COR-L47 (cell line): ENCODE results near the gene FAM13A.
"Not testable (repeated sequence)": the region's sequence is repeated elsewhere in the genome, so short reads cannot be mapped to it uniquely, and the experiment has no call there.

Experiments
- DNase-seq: peaks from one replicate; lab custom pipeline; 2025; lab: John Stamatoyannopoulos, UW

Gene FAM13A

DNA sequence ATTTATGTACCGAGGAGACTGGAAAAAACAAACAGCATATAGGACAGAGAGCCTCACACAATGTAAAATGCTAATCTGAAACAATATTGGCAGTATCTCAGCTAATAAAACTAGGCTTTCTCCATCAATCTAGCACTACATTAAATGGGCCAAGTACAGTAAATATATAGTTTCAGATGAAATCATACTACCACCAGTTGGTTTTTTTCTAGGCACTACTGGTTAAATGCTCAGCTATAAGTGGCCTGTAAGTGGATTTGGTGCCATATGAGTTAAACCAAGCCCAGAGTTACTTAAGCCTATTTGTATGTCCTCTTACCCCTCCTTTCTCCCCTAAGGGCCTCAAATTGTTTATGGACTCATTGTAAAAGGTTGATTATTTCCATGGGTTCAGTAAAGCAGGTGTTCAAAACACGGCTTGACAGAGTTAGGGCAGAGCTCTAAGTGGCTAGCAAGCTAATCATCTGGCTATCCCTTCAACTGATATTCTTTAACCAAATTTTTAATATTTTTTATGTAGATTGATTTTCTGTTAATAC is 57.5 kb downstream of the FAM13A start:
- DNase-seq, result no peak

DNA sequence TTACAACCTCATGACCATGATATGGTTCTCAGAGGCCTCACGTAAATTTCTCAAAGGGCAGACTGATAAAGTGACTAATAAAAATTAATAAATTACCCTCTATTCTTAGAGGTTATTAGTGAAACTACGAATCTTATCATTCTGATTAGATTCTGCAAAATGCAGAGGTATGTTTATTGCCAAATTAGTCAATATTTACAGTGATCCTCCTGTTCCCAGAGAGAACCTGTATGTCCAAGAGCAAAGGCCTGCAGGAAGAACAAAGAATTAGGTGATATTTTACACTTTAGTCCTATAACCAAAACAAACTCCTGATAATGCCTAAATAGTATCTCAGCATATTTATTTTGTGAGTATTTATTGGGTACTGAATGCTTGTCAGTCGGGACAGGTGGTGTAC is 58.1 kb downstream of the FAM13A start:
- DNase-seq, result no peak

DNA sequence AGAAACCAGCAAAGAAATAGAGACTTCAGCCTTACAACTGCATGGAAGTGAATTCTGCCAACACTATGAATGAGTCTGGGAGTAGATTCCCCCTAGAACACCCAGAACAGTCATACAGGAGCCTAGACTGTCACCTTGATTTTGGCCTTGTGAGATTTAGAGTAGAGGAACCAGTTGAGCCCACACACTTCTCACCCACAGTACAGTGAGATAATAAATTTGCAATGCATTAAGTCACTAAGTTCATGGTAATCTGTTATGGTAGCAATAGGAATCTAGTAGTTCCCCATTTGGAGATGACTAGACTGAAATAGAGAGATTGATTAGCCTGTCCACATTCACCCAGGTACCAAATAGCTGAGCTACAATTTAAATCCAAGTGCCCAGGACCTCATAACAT is 59.0 kb downstream of the FAM13A start:
- no peak for DNase-seq

DNA sequence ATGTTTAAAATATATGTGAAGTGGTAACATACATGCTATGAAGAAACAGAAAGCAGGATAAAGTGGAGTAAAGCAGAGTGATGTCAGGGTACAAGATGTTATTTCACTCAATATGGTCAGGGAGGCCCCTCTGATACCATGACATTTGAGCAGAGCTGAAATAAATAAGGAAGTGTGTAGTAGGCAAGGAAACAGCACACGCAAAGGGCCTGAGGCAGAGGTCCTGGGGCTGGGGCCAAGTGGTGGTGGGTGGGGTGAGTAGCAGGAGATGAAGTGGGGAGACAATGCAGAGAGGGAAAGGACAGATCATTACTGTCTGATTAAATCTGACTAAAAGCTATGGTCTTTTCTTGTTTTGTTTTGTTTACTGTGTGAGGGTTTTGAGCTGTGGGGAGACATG is 61.1 kb downstream of the FAM13A start:
- no peak for DNase-seq

DNA sequence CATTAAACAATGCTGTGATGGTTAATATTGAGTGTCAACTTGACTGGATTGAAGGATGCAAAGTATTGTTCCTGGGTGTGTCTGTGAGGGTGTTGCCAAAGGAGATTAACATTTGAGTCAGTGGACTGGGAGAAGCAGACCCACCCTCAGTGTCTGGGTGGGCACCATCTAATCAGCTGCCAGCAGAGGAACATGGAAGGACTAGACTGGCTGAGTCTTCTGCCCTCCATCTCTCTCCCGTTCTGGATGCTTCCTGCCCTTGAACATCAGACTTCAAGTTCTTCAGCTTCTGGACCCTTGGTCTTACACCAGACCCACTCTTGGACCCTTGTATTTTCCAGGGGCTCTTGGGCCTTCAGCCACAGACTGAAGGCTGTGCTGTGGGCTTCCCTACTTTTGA is 61.7 kb downstream of the FAM13A start:
- DNase-seq, result not testable (repeated sequence)

DNA sequence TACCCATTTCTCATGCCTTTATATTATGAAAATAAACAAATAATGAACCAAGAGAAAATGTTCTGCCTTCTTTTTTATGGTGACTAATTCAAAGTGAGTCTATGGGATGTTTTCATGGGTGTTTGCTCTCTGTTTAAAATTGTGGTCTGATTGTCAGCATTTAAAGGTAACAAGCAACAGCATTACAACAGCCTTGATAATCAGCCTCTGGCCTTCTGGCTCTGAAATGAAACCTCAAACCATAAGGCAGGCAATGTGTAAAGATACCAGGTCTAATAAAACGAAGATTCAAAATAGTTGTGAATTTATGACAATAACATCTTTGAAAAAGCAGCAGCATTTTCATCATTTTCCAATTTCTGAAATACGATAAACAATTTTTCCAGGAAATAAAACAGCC is 63.7 kb downstream of the FAM13A start:
- DNase-seq, result no peak

DNA sequence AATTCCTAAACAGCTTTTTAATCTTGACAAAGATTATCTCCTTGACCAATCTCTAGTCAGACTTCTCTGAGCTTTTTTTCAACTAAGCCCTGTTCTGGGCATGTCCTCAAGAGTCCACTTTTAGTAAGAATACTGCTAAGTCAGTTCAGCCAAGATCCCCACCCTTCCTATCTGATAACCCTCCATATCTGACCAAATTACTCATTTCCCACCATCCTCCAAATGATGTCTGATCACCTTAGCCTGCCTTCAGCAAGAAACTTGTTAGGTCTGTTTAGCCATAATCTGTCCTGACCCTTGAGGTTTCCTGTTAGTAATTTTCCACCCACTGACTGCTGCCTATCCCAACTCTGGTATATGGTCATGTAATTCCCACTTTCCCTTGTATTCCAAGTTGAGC is 65.2 kb downstream of the FAM13A start:
- DNase-seq, result no peak

DNA sequence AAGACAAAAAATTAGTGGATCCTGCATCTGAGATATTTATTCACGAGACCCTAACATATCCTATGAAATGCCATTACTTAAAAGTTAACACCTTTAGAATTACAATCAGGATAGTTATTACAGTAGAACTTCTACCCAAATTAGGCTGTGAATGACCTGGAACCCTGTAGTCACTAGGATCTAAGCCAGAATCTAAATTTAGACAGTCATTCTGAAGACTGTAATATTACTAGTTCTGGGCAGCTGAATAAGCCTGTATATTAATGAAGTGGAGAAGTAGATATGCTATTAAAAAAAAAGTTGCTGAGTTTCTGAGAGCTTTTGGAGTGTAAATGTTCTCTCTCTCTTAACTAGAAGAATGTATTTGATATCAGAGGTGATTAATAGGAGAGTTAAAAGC is 67.0 kb downstream of the FAM13A start:
- DNase-seq, result no peak

DNA sequence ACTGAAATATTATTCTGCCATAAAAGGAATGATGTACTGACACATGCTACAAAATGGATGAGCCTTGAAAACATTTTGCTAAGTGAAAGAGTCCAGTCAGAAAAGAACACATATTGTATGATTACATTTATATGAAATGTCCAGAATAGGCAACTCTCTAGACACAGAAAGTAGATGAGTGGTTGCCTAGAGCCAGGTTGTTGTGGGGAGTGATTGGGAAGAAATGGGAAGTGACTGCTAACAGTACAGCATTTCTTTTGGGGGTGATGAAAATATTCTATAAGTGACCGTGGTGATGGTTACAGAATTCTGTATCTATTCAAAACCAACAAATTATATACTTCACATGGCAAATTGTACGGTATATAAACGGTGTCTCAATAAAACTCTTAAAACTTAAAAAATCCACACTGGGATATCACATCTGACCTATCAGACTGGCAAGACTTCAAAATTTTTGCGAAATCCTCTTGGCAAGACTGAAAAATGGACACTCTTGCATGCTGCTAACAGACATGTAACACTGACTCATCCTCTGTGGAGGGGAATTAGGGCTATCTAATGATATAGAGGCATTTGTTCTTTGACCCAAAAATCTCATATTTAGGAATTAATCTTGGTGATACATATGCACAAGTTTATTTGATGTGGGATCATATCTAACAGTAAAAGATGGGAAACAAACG is 71.8 kb downstream of the FAM13A start:
- DNase-seq, result no peak

DNA sequence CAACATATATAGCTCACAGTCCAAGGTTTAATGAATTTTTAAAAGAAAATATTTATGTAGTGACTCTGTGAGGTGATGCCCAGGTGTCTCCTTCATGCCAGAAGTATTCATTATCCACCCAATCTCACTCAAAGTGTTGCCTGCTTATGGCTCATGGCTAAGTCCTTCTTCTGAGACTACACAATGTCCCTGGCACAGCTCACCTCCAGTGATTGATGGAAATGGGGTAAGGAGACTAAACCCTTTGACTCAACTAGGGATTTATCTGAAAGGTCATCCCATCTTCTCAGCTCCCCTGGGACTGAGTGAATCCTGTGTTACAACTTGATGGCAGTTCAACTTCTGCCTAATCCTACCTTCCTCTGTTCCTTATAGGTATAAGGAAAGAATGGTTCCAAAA is 74.2 kb downstream of the FAM13A start:
- no peak for DNase-seq

DNA sequence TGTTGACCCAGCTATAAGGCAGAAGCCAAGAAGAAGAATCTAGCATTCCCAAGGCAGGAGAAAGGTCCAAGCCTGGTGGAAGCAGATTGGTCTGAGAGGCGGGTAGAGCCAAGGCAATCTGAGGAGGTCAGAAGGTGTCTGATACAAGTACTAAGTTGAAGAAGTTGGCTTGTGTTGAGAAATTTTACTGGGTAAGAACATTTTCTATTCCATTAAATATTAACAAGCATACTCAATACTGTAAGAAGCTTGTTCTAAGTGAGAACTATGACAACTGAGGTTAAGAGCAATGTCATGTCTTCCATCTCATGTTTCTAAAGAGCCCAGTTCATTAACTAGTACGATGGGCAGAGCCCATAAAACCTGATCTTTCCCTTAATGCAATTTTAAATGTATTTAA is 75.0 kb downstream of the FAM13A start:
- no peak for DNase-seq

DNA sequence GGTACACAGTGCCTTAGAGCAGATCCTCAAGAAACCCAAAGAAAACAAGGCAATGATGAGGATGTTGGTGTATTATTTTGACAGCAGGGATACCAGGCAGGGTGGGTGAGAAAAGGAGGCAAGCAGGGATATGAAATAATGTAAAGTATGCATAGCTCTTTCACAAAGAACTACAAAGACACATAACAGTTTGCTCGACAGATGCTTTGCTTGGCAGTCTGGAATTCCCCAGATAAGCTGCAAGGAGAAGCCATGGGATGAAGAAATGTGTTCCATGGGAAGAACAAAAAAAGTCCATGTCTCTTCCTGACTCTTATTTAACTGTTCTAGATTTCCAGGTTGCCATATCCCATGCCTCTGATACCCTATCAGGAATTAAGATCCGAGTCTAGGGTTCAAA is 75.4 kb downstream of the FAM13A start:
- DNase-seq, result no peak

DNA sequence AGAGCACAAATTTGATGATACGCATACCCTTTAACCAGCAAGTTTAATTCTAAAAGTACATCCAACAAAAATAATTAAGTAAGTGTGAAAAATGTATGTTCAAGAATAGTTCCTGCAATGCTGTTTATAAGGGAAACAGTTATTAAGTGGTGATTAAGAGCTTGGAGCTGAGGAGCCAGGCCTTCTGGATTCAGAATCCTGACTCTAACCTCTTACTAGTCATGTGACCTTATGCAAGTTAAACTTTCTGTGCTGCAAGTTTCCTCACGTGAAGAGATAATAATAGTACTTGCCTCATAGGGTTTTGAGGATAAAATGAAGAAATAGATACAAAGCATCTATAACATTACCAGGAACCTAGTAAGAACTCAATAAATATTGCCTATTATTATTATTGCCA is 77.7 kb downstream of the FAM13A start:
- no peak for DNase-seq

DNA sequence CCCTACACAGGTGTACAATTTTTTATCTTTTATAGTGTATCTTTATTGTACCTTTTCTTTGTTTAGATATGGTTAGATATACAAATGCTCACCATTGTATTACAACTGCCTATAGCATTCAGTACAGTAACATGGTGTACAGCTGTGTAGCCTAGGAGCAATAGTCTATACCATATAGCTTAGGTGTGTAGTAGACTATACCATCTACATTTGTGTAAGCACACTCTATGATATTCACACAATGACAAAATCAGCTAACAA is 80.3 kb downstream of the FAM13A start:
- no peak for DNase-seq

DNA sequence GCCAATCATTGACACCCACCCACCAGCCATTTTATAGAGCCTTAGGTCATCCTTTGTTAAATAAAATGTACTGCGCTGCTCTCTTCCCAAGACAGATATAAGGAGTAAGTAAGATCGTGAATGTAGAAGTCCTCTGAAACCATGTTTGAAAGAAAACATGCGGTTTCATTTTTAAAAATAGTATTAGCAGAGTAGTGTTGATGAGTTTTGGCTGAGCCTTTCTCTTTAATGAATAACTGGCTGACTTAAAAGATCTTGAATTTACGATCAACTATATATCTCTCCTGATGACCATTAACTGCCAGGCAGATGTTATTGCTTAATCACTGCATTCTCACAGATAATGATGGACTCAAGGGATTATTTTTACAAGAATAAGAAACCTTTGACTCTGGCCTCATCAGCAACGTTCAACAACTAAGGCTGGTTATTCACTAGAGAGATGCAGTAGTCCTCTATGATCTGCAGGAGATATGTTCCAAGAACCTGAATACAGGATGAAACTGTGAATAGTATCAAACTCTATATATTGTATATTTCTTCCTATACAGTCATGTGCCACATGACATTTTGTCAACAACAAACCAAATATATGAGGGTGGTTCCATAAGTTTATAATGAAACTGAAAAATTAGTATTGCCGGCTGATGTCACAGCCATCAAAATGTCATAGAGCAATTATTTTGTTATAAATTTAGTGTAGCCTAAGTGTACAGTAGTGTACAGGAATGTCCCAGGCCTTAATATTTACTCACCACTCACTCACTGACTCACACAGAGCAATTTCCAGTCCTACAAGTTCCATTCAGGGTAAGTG is 80.8 kb downstream of the FAM13A start:
- no peak for DNase-seq

DNA sequence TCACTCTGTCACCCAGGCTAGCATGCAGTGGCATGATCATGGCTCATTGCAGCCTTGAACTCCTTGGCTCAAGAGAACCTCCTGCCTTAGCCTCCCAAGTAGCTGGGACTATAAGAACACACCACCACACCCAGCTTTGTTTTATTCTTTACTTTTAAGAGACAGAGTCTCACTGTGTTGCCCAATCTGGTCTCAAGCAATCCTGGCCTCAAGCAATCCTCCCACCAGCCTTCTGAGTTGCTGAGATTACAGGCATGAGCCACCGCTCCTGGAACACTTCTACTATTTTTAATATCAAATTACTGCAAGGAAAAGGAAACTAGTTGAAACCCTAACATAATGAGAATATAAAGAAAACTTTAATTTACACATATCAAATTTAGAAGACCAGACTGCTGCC is 85.4 kb downstream of the FAM13A start:
- DNase-seq, result no peak

DNA sequence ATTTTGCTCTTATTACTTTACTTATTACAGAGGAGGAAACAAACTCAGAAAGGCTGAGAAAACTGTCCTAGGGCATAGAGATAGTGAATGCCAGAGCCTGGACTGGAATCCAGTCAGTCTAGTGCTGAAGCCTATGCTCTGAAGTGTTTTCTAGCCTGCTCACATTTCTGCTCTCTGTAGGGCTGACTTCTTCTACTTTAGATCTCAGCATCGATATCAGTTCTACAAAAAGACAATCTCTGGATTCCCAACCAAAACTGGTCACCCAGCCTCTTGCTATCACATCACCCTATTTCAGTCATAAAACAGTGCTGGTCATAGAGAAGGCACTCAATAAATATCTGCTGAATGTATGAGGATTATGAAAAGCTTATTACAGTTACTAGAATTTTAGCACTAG is 87.2 kb downstream of the FAM13A start:
- no peak for DNase-seq

DNA sequence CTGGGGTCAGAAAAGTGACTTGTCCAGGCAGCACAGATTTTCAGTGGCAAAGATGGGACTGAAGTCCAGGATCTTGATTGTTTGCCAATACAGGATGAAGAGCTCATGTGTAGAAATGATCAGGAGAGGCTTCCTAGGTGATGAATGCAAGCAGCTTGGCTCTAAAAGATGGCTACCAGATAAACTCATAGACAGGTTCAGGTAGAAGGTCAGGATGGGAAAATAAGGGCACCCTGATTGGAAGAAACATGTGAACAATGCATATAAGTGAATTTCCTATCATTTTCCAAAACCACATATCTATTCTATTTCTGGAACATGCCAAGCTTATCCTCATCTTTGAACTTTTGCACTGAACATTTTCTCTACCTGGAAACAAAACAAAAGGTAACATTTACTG is 87.7 kb downstream of the FAM13A start:
- DNase-seq, result no peak

DNA sequence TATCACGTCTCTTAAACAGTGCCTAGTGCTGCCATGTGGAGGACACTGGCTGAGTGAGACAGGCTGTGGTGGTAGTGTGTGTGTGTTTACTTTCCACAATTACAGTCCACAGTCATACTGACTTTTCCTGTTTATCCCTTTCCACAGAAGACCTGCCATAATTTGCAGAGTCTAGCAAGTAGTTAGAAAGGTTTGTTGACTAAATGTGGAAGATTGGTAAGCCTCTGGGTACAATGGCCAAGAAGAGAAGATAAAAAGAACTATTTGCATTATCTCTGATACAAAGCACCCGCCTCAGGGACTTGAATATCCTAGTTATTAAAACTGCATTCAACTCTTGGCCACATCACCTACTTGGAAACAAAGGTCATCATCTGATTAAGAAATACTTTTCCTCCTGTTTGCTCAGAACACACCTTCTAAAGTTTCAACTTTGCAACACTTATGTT is 89.1 kb downstream of the FAM13A start:
- peak; percentile 24 for DNase-seq

DNA sequence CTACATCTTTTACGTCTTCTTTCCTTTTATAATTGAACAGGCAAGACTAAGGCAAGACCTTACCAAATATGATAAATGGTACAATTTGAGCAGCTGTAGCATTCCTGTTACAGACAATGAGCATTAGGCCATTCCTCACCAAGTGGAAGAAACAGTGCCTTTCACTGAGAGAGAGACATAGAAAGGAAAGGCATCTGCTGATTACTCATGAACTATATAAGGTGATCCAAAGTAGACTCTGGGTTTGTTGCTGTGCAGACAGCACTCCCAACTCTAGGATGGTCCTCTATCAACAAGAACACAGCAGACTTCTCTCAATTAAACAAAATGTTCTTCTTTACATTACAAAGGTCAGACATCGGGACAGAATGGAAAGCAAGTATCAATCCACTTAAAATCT is 91.9 kb downstream of the FAM13A start:
- DNase-seq, result no peak

DNA sequence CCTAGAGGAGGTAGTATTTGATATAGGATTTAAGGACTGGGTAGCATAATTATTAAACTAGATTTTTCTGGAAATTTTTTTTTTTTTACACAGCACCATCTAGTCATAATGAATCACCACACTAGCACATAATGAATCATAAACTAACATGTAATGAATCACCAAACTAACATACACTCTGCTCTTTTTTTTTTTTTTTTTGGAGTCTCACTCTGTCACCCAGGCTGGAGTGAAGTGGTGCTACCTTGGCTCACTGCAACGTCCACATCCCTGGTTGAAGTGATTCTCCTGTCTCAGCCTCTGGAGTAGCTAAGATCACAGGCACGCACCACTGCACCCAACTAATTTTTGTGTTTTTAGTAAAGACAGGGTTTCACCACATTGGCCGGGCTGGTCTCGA is 92.5 kb downstream of the FAM13A start:
- DNase-seq, result no peak

DNA sequence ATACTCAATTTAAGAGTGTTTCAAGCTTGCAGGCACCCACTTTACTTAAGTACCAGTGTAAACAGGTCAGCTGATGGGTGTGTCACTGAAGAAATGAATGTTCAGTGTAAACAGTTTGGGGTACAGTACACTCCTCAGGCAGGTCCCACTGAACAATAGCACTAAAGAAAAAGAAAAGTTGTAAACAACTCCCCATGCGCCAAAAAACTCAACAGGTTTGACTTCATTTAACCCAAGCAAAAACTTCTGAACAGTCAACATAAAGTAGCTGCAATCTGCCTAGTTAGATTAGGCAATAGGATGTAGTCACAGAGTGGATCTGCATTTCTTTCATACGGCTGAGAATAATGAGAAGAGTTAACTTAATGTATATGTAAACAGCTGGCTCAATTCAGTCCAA is 93.2 kb downstream of the FAM13A start:
- DNase-seq, result no peak

DNA sequence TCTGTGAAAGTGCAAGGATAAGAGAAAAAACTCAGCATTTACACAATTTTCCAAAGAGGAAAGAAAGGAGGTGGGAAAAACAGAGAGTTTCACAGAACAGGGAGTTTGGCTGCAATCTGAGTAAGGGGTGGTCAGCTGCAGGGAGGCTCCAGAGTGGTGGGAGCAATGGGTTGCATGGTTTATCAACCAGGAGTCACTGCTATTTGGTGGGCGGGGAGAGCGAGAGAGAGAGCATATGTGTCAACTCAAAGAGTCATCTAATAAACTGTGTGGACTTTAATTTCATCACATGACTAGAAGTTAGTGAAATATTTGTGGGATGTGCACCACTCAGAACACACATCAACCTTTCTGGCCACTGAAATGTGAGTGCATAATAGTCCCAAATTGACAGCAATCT is 94.6 kb downstream of the FAM13A start:
- DNase-seq, result no peak

DNA sequence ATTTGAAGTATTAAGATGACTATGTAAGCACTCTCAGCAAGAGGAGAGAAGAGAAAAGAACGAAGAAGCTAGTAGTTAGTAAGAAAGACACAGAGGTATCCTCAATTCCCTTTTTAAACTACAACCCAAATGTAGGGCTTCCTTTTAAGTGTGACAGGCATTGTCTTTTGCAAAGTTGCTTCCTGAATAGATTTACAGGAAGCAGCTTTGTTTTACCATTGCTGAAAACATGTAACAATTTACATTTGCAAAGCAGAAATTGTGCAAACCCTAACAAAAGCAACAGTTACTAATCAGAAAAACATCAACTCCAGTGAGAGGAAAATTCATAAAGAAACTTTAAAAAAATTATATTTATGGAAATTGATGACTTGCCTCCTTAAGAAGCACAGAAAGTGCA is 96.4 kb downstream of the FAM13A start:
- DNase-seq, result no peak
